Measurements from ENCODE around the gene CPNE9. TPM values are rescaled to one million over a fixed set of nuclear protein-coding genes. Genes with fewer than 3 reads are reported as not detected.

The CPNE9 gene
- total and polyA plus RNA-seq, 2 of the 8 experiments (the other 6 are each of a cell fraction or from before 2014, with no cell fraction given), result 4.8 to 6.0 TPM

DNA sequence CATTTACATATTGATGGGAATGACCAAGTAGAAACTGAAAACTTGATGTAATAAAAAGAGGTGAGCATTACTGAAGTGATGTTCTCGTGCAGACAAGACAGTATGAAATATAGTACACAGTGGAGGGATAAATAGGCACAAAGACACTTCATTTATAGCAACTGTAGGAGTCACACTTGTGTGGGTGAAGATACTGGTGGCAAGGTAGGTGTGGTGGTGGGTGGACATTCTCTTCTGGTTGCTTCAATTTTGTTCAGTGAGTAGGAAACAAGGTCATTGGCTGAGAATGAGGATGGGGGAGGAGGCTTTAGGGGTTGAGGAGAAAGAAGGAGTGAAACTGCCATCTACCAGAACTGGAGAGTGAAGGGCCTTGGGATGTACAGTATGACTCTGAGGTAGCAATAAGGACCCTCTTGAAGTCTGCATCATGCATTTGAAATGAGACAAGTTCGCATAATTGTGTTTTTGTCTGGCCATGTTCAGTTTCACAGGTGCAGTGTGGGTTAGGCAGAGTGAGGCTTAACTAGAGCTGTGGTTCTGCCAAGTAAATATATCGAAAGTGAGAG is 6.6 kb downstream of the CPNE9 start:
- H3K36me3 ChIP-seq (ENCODE audit: control insufficient read depth in 2 of 4, insufficient read depth in 4 of 4, low read length in 3 of 4), result no peaks in the 10 kb centered on the region
- peaks cover 6% of the 10 kb centered on the region; the same call in 1 of the 2 replicates for H3K23me2 ChIP-seq (ENCODE audit: low read depth, low read length)
- H4K91ac ChIP-seq (replicated peaks; ENCODE audit: insufficient read length, low read length), result no peak overlapping the region
- H3K27me3 ChIP-seq (replicated peaks in 1 of 4; ENCODE audit: control insufficient read depth in 3 of 4, extremely low read depth in 1 of 4, insufficient read depth in 3 of 4, low read length in 3 of 4), result peaks cover 0 to 9% (median 2%) of the 10 kb centered on the region in 4 experiments; a peak in 3 of 7 replicates
- H3K18ac ChIP-seq (ENCODE audit: extremely low read depth, low read length), result no peak overlapping the region
- H3K23ac ChIP-seq (ENCODE audit: insufficient read length), result no peak overlapping the region
- ChIA-PET POLR2A (ENCODE audit: partially characterized antibody) (no interaction called here), CTCF (ENCODE audit: partially characterized antibody) (interaction anchor here (0.7 to 8.8 kb wide), 3 partner anchors 9 to 308 kb away, joined by 3 to 84 read pairs (median 3); no protein-coding TSS in a partner anchor)
- H3K4me2 ChIP-seq (ENCODE audit: insufficient read depth in 1 of 2, low read depth in 2 of 2, low read length in 2 of 2), result no peak overlapping the region
- no peak overlapping the region for H2BK20ac ChIP-seq (ENCODE audit: low read length)
- no peak overlapping the region for H2BK5ac ChIP-seq (ENCODE audit: low read depth, low read length)
- H3K4me1 ChIP-seq (replicated peaks in 1 of 4; ENCODE audit: control insufficient read depth in 3 of 4, insufficient read depth in 4 of 4, low read length in 3 of 4), result peaks cover 1 to 5% (median 4%) of the 10 kb centered on the region in 4 experiments; a peak in 5 of 7 replicates
- no peak overlapping the region for H4K8ac ChIP-seq (ENCODE audit: extremely low read depth, insufficient read depth, low read length)
- H2AK5ac ChIP-seq (ENCODE audit: low read depth, low read length), result no peak overlapping the region
- no peak overlapping the region for H3K4me3 ChIP-seq (ENCODE audit: extremely low read depth in 1 of 4, insufficient read depth in 2 of 4, low read depth in 3 of 4, low read length in 4 of 4)
- no peak overlapping the region for H3K27ac ChIP-seq (ENCODE audit: low read depth, low read length)
- no peak overlapping the region for H2BK15ac ChIP-seq (ENCODE audit: low read length)
- no peaks in the 10 kb centered on the region for H3K9me3 ChIP-seq (ENCODE audit: insufficient read depth in 2 of 2, low read depth in 1 of 2, low read length in 1 of 2)
- 87% methylated on average over 3 of the region's 3 CpGs; no CpG with 5 or more reads in 1 of the 2 experiments for WGBS, 2 experiments (ENCODE audit: extremely low coverage in 1 of 2, insufficient coverage in 1 of 2, insufficient read length in 1 of 2, insufficient replicate concordance in 2 of 2, low coverage in 1 of 2, low lambda C conversion rate in 2 of 2, missing lambda C conversion rate in 1 of 2)
- H2BK120ac ChIP-seq (replicated peaks; ENCODE audit: low read depth, low read length), result no peak overlapping the region
- H4K5ac ChIP-seq (ENCODE audit: insufficient read length, low read depth, low read length), result no peak overlapping the region
- no peak overlapping the region for H3K56ac ChIP-seq (replicated peaks; ENCODE audit: insufficient read length, low read depth, low read length)
- no peak overlapping the region for H3K14ac ChIP-seq (ENCODE audit: insufficient read length)
- peaks cover 0 to 2% of the 10 kb centered on the region in 2 experiments for H4K20me1 ChIP-seq (replicated peaks in 1 of 2; ENCODE audit: control insufficient read depth in 1 of 2, insufficient read depth in 2 of 2, low read length in 2 of 2)
- DNase-seq (ENCODE audit: low read depth in 1 of 2, low spot score in 2 of 2) (no peak), FAIRE-seq (no peak)
- no peaks in the 10 kb centered on the region for H3K79me2 ChIP-seq (ENCODE audit: control insufficient read depth in 1 of 2, insufficient read depth in 2 of 2, low read length in 2 of 2)
- H3K4ac ChIP-seq (replicated peaks; ENCODE audit: insufficient read length, low read depth, low read length), result no peak overlapping the region
- H2BK12ac ChIP-seq (ENCODE audit: low read depth, low read length), result no peak overlapping the region
- no peak overlapping the region for H2AFZ ChIP-seq (ENCODE audit: low read length)
- no peaks in the 10 kb centered on the region for H3K79me1 ChIP-seq (ENCODE audit: low read depth, low read length)
- H3K9ac ChIP-seq (replicated peaks in 1 of 4; ENCODE audit: extremely low read depth in 1 of 4, low read depth in 3 of 4, low read length in 3 of 4), result no peak overlapping the region
- TF ChIP-seq CREB1 (IDR thresholded peaks at IDR 0.05) (no peak), MAFK (IDR thresholded peaks at IDR 0.05; ENCODE audit: low read depth, low read length) (no peak), SP4 (IDR thresholded peaks at IDR 0.05; ENCODE audit: low read length) (no peak), POLR2AphosphoS5 (IDR thresholded peaks at IDR 0.05; ENCODE audit: low read depth, low read length) (no peak), SIRT6 (IDR thresholded peaks at IDR 0.05; ENCODE audit: low read length) (no peak), TAF7 (optimal IDR thresholded peaks at IDR 0.05; ENCODE audit: borderline replicate concordance, low read depth, low read length) (no peak)
